ENCODE measurements around the gene ADGRL1.

Gene ADGRL1

GRCh38 chr19:14164724-14165493, 41.1 kb downstream of the ADGRL1 start:
- DNase-seq (ENCODE audit: low read depth in 1 of 2, low spot score in 1 of 2), result no peak
- no peak overlapping the region for H3K27ac ChIP-seq (replicated peaks)
- TF ChIP-seq SPI1 (IDR thresholded peaks at IDR 0.05; ENCODE audit: borderline replicate concordance, low read depth) (no peak), REST (IDR thresholded peaks at IDR 0.05; ENCODE audit: insufficient replicate concordance, low read depth) (no peak), CTCF (IDR thresholded peaks at IDR 0.05; ENCODE audit: insufficient read depth, low read length) (no peak), POLR2AphosphoS5 (IDR thresholded peaks at IDR 0.05; ENCODE audit: low read depth) (no peak), GABPA (IDR thresholded peaks at IDR 0.05; ENCODE audit: low read depth) (no peak)
- peaks cover 16% of the 10 kb centered on the region for H3K27me3 ChIP-seq (ENCODE audit: insufficient read depth, poor library complexity, severe bottlenecking)
- H3K4me3 ChIP-seq (replicated peaks; ENCODE audit: insufficient read depth, low read length), result no peak overlapping the region

- no peak overlapping the region for H3K27ac ChIP-seq (replicated peaks)
- TF ChIP-seq POLR2AphosphoS5 (IDR thresholded peaks at IDR 0.05; ENCODE audit: low read depth), result no peak
- no peak for TF ChIP-seq REST (IDR thresholded peaks at IDR 0.05; ENCODE audit: insufficient replicate concordance, low read depth)
- TF ChIP-seq CTCF (IDR thresholded peaks at IDR 0.05; ENCODE audit: insufficient read depth, low read length), result no peak
- TF ChIP-seq GABPA (IDR thresholded peaks at IDR 0.05; ENCODE audit: low read depth), result no peak
- no peak for TF ChIP-seq SPI1 (IDR thresholded peaks at IDR 0.05; ENCODE audit: borderline replicate concordance, low read depth)
- no peak overlapping the region for H3K4me3 ChIP-seq (replicated peaks; ENCODE audit: insufficient read depth, low read length)
- DNase-seq (ENCODE audit: low read depth in 1 of 2, low spot score in 1 of 2), result no peak
- peaks cover 16% of the 10 kb centered on the region for H3K27me3 ChIP-seq (ENCODE audit: insufficient read depth, poor library complexity, severe bottlenecking)
Observed at GRCh38 chr19:14164082-14164481, 41.9 kb downstream of the ADGRL1 start.

DNA sequence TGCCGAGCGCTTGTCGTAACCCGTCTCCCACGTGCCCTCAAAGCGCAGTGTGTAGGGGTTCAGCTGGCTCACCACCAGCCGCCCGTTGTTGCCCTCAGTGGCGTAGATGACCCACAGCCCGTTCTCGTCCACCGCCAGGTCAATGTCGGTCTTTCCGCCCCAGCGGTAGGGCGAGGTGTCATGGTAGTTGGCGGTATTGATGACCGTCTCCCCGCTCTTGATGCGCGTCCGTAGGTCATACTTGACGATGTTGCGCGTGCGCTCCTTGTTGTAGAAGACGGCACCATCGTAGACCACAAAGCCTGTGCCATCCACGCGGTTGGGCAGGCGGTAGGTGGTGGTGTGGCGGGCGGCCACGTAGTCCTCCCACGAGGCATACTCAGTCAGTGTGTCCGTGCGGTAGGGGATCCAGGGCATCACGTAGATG, 43.1 kb downstream of the ADGRL1 start:
- TF ChIP-seq SPI1 (IDR thresholded peaks at IDR 0.05; ENCODE audit: borderline replicate concordance, low read depth) (no peak), REST (IDR thresholded peaks at IDR 0.05; ENCODE audit: insufficient replicate concordance, low read depth) (no peak), CTCF (IDR thresholded peaks at IDR 0.05; ENCODE audit: insufficient read depth, low read length) (no peak), POLR2AphosphoS5 (IDR thresholded peaks at IDR 0.05; ENCODE audit: low read depth) (no peak), GABPA (IDR thresholded peaks at IDR 0.05; ENCODE audit: low read depth) (no peak)

More for the DNA sequence above, 43.1 kb downstream of the ADGRL1 start:
- DNase-seq (ENCODE audit: low read depth in 1 of 2, low spot score in 1 of 2), result no peak
- peaks cover 9% of the 10 kb centered on the region for H3K27me3 ChIP-seq (ENCODE audit: insufficient read depth, poor library complexity, severe bottlenecking)
- no peak overlapping the region for H3K4me3 ChIP-seq (replicated peaks; ENCODE audit: insufficient read depth, low read length)
- no peak overlapping the region for H3K27ac ChIP-seq (replicated peaks)

Data from HL-60 (cell line).